Stimulated activated CD4-positive, alpha-beta T cell treated with anti-CD3 and anti-CD28 coated beads, Interleukin-4, amount 100 ng/mL, for 4 hours (primary cell): Measurements from ENCODE around the gene NECAB2.

ENCODE experiments used
- DNase-seq, 2 experiments: peaks; one replicate each; pipeline ENCODE4 v3.0.0-alpha.2; 2020

Gene NECAB2

GRCh38 chr16:84047626-84048025 is 79.6 kb downstream of the NECAB2 start:
- DNase-seq = no peak

DNA sequence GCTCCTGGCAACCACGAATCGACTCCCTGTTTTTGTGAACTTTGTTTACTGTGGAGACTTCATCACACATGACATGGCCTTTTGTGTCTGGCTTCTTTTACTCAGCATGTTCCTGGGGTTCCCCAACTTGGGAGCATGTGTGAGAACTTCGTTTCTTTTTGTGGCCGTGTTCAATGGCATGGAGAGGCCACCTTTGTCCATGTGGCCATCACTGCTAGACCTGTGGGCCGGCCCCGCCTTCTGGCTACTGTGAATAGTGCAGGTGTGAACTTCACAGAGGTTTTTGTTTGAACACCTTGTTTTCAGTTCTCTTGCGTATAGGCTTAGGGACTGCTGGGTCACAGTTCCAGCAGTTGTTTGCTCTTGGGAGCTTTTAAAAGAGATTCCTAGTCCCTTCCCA is 80.2 kb downstream of the NECAB2 start:
- no peak for DNase-seq

DNA sequence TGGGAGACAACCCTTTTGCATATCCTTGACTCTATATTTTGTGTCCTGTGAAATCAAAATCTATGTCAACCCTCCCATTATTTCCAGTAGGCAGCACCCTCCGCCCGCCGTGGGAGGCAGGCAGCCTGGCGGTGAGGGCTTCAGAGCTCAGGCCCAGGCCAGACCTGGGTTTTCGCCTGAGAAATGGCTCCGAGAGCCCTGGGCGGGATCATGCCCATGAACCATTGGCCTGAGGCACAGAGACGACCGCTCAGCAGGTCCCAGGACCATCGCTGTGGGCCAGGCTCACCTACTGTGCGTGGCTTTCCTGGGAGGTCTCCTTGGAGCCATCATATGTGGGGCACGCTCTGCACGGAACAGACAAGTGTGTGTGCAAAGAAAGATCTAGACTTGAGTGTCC is 80.8 kb downstream of the NECAB2 start:
- no peak for DNase-seq

GRCh38 chr16:84049403-84050060 is 81.5 kb downstream of the NECAB2 start:
- no peak for DNase-seq

DNA sequence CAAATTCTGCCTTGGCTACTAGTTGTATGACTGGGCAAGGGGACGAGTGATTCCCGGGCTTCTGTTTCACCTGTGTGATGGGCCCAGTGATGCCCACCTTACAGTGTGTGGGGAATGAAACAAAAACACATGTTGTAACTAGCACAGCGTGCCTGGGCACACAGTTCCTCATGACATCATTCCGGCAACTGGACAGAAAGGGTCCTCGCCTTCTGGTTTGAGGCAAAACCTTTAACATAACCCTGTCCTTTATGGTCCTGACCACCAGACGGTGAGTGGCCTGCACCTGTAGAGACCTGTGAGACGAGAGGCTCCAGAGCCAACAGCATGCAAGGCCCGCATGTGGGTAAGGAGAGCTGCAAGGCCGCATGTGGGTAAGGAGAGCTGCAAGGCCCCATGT is 82.3 kb downstream of the NECAB2 start:
- no peak for DNase-seq

DNA sequence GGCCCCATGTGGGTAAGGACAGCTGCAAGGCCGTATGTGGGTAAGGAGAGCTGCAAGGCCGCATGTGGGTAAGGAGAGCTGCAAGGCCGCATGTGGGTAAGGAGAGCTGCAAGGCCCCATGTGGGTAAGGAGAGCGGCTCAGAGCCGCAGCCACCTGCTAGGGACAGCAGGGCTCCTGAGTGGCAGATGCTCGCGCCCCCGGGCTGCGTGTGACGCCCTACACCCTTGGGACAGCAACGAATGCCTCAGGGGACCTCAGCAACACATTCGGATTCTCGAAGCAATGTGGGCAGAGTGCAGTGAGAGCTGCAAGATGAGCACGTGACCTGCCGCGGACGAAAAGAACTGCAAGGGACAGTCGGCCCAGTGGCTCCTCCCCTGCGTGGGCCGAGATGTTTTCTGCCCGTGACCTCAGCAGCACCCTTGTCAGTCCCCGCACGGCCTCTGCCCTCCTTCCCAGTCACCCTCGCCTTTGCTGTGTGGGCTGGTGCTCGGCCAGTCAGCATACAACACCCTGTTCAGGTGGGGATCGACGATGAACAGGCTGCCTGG is 84.1 kb downstream of the NECAB2 start:
- no peak for DNase-seq
